Hepatocyte (in vitro differentiated cells): ENCODE data around the gene CCDC183. TPM values are rescaled to one million over a fixed set of nuclear protein-coding genes. Genes with fewer than 3 reads are reported as not detected.
"Not testable (repeated sequence)": the region's sequence is repeated elsewhere in the genome, so short reads cannot be mapped to it uniquely, and the experiment has no call there.

Experiments used
- DNase-seq: peaks from one replicate; pipeline ENCODE4 v3.0.0-alpha.2; 2016; ENCODE audit warnings: low spot score
- H2AFZ ChIP-seq: fragments of 200-600 bp; sonication (generic); 2 replicates; pipeline ENCODE4 v1.6.0; 2016; ENCODE audit warnings: antibody characterized with exemption, mild to moderate bottlenecking
- H3K27ac ChIP-seq: fragments of 200-600 bp; sonication (generic); 2 replicates; pipeline ENCODE4 v1.5.1; 2016; ENCODE audit warnings: mild to moderate bottlenecking
- H3K27me3 ChIP-seq: fragments of 200-600 bp; sonication (generic); 2 replicates; pipeline ENCODE4 v1.6.1; 2016
- H3K36me3 ChIP-seq: fragments of 200-600 bp; sonication (generic); replicated peaks from 2 replicates; pipeline ENCODE4 v1.5.1; 2016; ENCODE audit warnings: low read depth; ENCODE audit not compliant: insufficient read depth
- H3K4me1 ChIP-seq: fragments of 200-600 bp; sonication (generic); 2 replicates; pipeline ENCODE4 v1.5.1; 2016; ENCODE audit warnings: mild to moderate bottlenecking, moderate library complexity; ENCODE audit not compliant: insufficient read depth
- H3K4me2 ChIP-seq: fragments of 200-600 bp; sonication (generic); 2 replicates; pipeline ENCODE4 v1.6.0; 2016
- H3K4me3 ChIP-seq: fragments of 200-600 bp; sonication (generic); 2 replicates; pipeline ENCODE4 v1.5.1; 2016; ENCODE audit warnings: mild to moderate bottlenecking
- H3K79me2 ChIP-seq: fragments of 200-600 bp; sonication (generic); 2 replicates; pipeline ENCODE4 v1.6.0; 2017; ENCODE audit warnings: mild to moderate bottlenecking
- H3K9me2 ChIP-seq: fragments of 200-600 bp; sonication (generic); replicated peaks from 2 replicates; pipeline ENCODE4 v1.6.0; 2017; ENCODE audit warnings: mild to moderate bottlenecking; ENCODE audit not compliant: insufficient read depth
- H3K9me3 ChIP-seq: fragments of 200-600 bp; sonication (generic); 2 replicates; pipeline ENCODE4 v1.5.1; 2016; ENCODE audit warnings: low read depth, mild to moderate bottlenecking
- H4K20me1 ChIP-seq: fragments of 200-600 bp; sonication (generic); 2 replicates; pipeline ENCODE4 v1.6.0; 2016; ENCODE audit warnings: mild to moderate bottlenecking; ENCODE audit not compliant: insufficient read depth, poor library complexity, severe bottlenecking
- EZH2 ChIP-seq: fragments of 200-600 bp; sonication (generic); IDR thresholded peaks from 2 replicates; pipeline ENCODE4 v1.6.1; 2016; ENCODE audit warnings: antibody characterized with exemption, mild to moderate bottlenecking, borderline replicate concordance
- EZH2phosphoT487 ChIP-seq: fragments of 200-600 bp; sonication (generic); IDR thresholded peaks from one replicate; pipeline ENCODE4 v1.6.1; 2018; ENCODE audit warnings: antibody characterized with exemption, mild to moderate bottlenecking, low read depth, moderate library complexity; ENCODE audit not compliant: unreplicated experiment, severe bottlenecking
- WGBS: methylation state at CpG from one replicate; pipeline ENCODE4 v1.1.6; 2016; ENCODE audit warnings: low lambda C conversion rate; ENCODE audit errors: missing lambda C conversion rate; 5-methylcytosine and 5-hydroxymethylcytosine counted together
- polyA plus RNA-seq: library from polyadenylated mRNA; unstranded; fragments of >200 nt; fragmentation: Nextera tagmentation; extraction: Ambion mirVana; gene quantifications from 2 replicates; pipeline ENCODE4 v1.2.1, GENCODE V29; 2016
- total RNA-seq: library from RNA; depleted of rRNA; stranded (reverse); fragments of >200 nt; gene quantifications from 2 replicates; pipeline ENCODE4 v1.2.3, GENCODE V29; 2014
- TF ChIP-seq, protein P1 (sequence below): fragments of 200-600 bp; sonication (generic); IDR thresholded peaks from 2 replicates; pipeline ENCODE4 v1.5.1; 2016; ENCODE audit warnings: antibody characterized with exemption, mild to moderate bottlenecking; ENCODE audit not compliant: poor library complexity

Gene CCDC183
- total and polyA plus RNA-seq, 2 experiments from 2014 or later = 17.7 to 32.1 TPM

DNA sequence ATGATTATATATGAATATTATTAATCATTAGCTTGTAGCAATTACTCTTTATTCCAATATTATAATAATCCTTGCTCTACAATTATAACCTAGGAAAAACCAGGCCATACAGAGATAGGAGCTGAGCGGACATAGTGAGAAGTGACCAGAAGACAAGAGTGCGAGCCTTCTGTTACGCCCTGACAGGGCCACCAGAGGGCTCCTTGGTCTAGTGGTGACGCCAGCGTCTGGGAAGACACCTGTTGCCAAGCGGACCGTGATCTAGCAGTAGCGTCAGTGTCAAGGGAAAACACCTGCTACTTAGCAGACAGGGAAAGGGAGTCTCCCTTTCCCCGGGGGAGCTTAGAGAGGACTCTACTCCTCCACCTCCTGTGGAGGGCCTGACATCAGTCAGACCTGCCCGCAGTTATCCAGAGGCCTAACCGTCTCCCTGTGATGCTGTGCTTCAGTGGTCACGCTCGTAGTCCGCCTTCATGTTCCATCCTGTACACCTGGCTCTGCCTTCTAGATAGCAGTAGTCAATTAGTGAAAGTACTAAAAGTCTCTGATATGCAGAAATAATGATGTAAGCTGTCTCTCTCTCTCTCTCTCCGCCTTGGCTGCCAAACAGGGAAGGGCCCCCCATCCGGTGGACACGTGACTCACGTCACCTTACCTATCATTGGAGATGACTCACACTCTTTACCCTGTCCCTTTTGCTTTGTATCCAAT, 29.6 kb upstream of the CCDC183 start:
- peak; percentile 79 for DNase-seq
- H3K36me3 ChIP-seq, H3K4me2 ChIP-seq, H3K27ac ChIP-seq, H3K4me3 ChIP-seq, H3K9me2 ChIP-seq, H2AFZ ChIP-seq, H3K27me3 ChIP-seq, H3K79me2 ChIP-seq, H3K4me1 ChIP-seq, H3K9me3 ChIP-seq, H4K20me1 ChIP-seq: not testable (repeated sequence)
- TF ChIP-seq, protein P1, sequence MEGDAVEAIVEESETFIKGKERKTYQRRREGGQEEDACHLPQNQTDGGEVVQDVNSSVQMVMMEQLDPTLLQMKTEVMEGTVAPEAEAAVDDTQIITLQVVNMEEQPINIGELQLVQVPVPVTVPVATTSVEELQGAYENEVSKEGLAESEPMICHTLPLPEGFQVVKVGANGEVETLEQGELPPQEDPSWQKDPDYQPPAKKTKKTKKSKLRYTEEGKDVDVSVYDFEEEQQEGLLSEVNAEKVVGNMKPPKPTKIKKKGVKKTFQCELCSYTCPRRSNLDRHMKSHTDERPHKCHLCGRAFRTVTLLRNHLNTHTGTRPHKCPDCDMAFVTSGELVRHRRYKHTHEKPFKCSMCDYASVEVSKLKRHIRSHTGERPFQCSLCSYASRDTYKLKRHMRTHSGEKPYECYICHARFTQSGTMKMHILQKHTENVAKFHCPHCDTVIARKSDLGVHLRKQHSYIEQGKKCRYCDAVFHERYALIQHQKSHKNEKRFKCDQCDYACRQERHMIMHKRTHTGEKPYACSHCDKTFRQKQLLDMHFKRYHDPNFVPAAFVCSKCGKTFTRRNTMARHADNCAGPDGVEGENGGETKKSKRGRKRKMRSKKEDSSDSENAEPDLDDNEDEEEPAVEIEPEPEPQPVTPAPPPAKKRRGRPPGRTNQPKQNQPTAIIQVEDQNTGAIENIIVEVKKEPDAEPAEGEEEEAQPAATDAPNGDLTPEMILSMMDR = peak; percentile 51
- 51% methylated on average over 18 of the region's 18 CpGs for WGBS

DNA sequence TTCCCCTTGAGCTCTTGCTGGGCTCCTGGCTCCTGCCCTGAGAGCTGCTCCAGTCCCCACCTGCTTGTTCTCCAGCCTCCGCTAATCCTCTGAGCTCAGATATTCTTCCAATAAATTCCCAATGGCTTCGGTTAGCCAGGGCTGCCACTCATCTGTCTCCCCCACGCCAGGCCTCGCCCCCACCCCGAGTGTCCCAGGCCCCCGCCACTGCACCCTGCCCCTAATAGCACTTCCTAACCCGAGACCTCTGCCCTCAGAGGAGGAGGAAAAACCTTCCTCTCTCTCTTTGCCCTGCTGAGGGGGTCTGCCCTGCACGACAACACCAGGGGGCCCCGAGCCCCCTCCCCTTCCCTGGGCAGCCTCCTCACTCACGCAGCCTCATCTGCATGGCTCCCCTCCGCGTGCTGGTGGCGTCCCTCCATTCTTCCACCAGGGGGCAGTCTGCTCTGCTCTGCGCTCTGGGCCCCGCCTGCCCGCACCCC, 26.4 kb upstream of the CCDC183 start:
- no peaks in the 10 kb centered on the region for H4K20me1 ChIP-seq
- no peaks in the 10 kb centered on the region for H3K9me3 ChIP-seq
- no peak for DNase-seq
- H3K4me1 ChIP-seq = no peaks in the 10 kb centered on the region
- H3K27ac ChIP-seq = no peak overlapping the region
- 5% methylated on average over 4 of the region's 16 CpGs for WGBS
- H3K4me3 ChIP-seq = no peak overlapping the region
- no peaks in the 10 kb centered on the region for H3K9me2 ChIP-seq
- TF ChIP-seq EZH2 = no peak
- TF ChIP-seq, protein P1 = peak; percentile 44
- TF ChIP-seq EZH2phosphoT487 = no peak
- no peak overlapping the region for H2AFZ ChIP-seq
- H3K27me3 ChIP-seq = no peaks in the 10 kb centered on the region
- no peaks in the 10 kb centered on the region for H3K79me2 ChIP-seq
- H3K36me3 ChIP-seq = no peaks in the 10 kb centered on the region
- peak overlapping the region; percentile 46 for H3K4me2 ChIP-seq

DNA sequence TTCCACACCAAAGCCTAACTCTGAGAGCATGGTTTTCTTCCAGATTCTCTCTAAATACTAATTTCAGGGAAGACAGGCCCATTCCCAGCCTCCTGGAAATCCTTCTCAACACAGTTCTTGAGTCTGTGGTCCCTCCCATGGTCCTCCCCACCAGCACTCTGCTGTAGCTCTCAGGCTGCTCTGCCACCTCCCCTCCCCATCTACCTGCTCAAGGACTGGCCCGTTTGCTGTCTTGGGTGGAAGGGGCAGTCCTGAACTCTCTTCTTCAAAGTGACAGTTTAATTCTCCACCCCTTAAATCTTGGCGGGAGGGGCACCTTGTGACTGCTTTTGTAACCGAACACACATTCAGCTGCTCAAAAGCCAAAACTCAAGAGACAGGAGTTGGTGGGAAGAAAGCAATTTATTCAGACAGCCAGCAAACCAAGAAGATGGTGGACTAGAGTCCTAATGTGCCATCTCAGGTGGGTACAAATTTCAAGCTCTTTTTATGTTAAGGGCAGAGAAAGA, 24.2 kb upstream of the CCDC183 start:
- WGBS = 82% methylated on average over 3 of the region's 3 CpGs
- Histone ChIP-seq H3K79me2 (no peaks in the 10 kb centered on the region), H3K4me1 (peaks cover 5% of the 10 kb centered on the region), H3K36me3 (no peaks in the 10 kb centered on the region), H3K9me3 (no peaks in the 10 kb centered on the region), H3K27me3 (no peaks in the 10 kb centered on the region), H3K4me2 (no peak overlapping the region), H3K4me3 (no peak overlapping the region), H3K27ac (no peak overlapping the region), H4K20me1 (no peaks in the 10 kb centered on the region), H2AFZ (no peak overlapping the region), H3K9me2 (no peaks in the 10 kb centered on the region)
- TF ChIP-seq EZH2phosphoT487 (no peak), EZH2 (no peak)
- TF ChIP-seq, protein P1 = no peak
- no peak for DNase-seq
